Vagina (tissue), 2 donors: ENCODE data around the gene ADGRG3.

Experiments used
- POLR2A ChIP-seq, 2 donors: fragments of 450-650 bp; IDR thresholded peaks; one replicate each; pipeline ENCODE4 v1.6.1; 2017; ENCODE audit warnings: antibody characterized with exemption in 2 of 2, mild to moderate bottlenecking in 2 of 2, moderate library complexity in 2 of 2
- POLR2AphosphoS5 ChIP-seq, 2 donors: sonication (generic); formaldehyde crosslinking; IDR thresholded peaks; one replicate each; pipeline ENCODE4 v1.9.0; 2017; ENCODE audit warnings: antibody characterized with exemption in 2 of 2, mild to moderate bottlenecking in 2 of 2, low read depth in 1 of 2; ENCODE audit not compliant: insufficient read depth in 1 of 2
- TF ChIP-seq, protein P1 (sequence below), 3 experiments: fragments of 450-650 bp in 2 of 3; fragments of 200-600 bp in 1 of 3; sonication (generic) in 1 of 3; IDR thresholded peaks; one replicate each; pipeline ENCODE4 v1.5.1; 2017 to 2019; ENCODE audit warnings: antibody characterized with exemption in 3 of 3, mild to moderate bottlenecking in 2 of 3, moderate library complexity in 2 of 3

DNA sequence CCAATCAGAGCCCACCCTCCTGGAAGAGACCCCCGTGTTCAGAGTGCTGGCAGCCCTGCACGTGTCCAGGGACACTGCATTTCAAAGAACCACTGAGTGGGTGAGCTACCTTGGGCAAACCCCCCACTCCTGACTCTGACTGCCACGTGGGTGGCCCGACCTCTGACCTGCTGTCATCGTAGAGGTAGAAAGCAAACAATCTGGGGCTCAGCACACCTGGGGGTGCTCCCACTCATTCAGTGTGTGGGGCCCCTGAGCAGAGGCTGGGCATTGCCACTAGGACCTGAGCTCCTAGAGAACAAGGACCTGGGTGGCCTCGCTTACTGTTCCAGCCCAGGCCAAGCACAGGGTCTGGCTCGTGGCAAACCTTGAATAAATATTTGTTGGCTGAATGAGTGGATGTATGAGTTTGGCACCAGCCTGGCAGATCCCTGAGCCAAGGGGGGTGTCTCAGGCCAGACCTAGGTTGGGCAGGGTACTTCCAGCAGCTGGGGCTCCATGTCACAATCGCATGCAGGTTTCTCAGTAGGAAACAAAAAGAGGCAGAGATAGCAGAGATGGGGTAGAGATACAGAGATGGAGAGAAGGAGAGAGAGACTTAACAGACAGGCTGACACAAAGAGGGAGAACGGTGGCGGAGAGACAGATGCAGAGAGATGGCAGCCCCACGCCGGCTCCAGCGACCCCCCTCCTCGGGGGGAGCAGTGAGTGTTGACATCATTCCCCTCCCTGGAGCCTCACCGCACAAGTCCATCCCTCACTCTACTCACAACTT, 21.1 kb downstream of the ADGRG3 start:
- TF ChIP-seq, protein P1, sequence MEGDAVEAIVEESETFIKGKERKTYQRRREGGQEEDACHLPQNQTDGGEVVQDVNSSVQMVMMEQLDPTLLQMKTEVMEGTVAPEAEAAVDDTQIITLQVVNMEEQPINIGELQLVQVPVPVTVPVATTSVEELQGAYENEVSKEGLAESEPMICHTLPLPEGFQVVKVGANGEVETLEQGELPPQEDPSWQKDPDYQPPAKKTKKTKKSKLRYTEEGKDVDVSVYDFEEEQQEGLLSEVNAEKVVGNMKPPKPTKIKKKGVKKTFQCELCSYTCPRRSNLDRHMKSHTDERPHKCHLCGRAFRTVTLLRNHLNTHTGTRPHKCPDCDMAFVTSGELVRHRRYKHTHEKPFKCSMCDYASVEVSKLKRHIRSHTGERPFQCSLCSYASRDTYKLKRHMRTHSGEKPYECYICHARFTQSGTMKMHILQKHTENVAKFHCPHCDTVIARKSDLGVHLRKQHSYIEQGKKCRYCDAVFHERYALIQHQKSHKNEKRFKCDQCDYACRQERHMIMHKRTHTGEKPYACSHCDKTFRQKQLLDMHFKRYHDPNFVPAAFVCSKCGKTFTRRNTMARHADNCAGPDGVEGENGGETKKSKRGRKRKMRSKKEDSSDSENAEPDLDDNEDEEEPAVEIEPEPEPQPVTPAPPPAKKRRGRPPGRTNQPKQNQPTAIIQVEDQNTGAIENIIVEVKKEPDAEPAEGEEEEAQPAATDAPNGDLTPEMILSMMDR (IDR thresholded peaks at IDR 0.05): no peak
- TF ChIP-seq POLR2A (IDR thresholded peaks at IDR 0.05) (no peak), POLR2AphosphoS5 (IDR thresholded peaks at IDR 0.05; ENCODE audit: insufficient read depth in 1 of 2, low read depth in 1 of 2) (no peak)
